Mesothelial cell of epicardium (in vitro differentiated cells): ENCODE measurements around the gene TC2N. TPM values are rescaled to one million over a fixed set of nuclear protein-coding genes. Genes with fewer than 3 reads are reported as not detected.

Experiments
- DNase-seq, 2 experiments: peaks; one replicate each; pipeline ENCODE4 v3.0.0; 2021; ENCODE audit warnings: low spot score in 2 of 2; ENCODE audit not compliant: unreplicated experiment in 2 of 2
- H3K27ac Mint-ChIP-seq: 2 replicates; pipeline ENCODE4 v1.8.0; 2021; ENCODE audit warnings: mixed read lengths
- H3K27me3 Mint-ChIP-seq: 2 replicates; pipeline ENCODE4 v1.8.0; 2021; ENCODE audit warnings: low read depth, mixed read lengths
- H3K36me3 Mint-ChIP-seq: 2 replicates; pipeline ENCODE4 v1.8.0; 2021; ENCODE audit warnings: mixed read lengths
- H3K4me1 Mint-ChIP-seq: 2 replicates; pipeline ENCODE4 v1.8.0; 2021; ENCODE audit warnings: mixed read lengths
- H3K4me3 Mint-ChIP-seq: 2 replicates; pipeline ENCODE4 v1.8.0; 2021; ENCODE audit warnings: mild to moderate bottlenecking, moderate library complexity, mixed read lengths
- H3K9me3 Mint-ChIP-seq: 2 replicates; pipeline ENCODE4 v1.8.0; 2021; ENCODE audit warnings: mixed read lengths
- CTCF ChIP-seq: fragments of 200-600 bp; sonication (generic); IDR thresholded peaks from one replicate; pipeline ENCODE4 v1.5.0; 2021; ENCODE audit warnings: antibody characterized with exemption; ENCODE audit not compliant: unreplicated experiment
- total RNA-seq: library from RNA; stranded (reverse); gene quantifications from 3 replicates; pipeline ENCODE4 v1.2.1, GENCODE V29; 2021

Gene TC2N
- total RNA-seq, 1 donor from 2014 or later = 8.5 TPM

GRCh38 chr14:91904956-91905645 is 37.8 kb upstream of the TC2N start:
- Mint-ChIP-seq H3K4me1 (no peaks in the 10 kb centered on the region), H3K27me3 (peaks cover 7% of the 10 kb centered on the region)

GRCh38 chr14:91904483-91904882 is 37.1 kb upstream of the TC2N start:
- TF ChIP-seq CTCF = no peak
- Mint-ChIP-seq H3K27ac (no peak overlapping the region), H3K4me3 (no peak overlapping the region), H3K4me1 (no peaks in the 10 kb centered on the region), H3K36me3 (no peaks in the 10 kb centered on the region), H3K27me3 (peaks cover 7% of the 10 kb centered on the region), H3K9me3 (no peaks in the 10 kb centered on the region)
- DNase-seq = no peak

More at GRCh38 chr14:91904956-91905645, 37.8 kb upstream of the TC2N start:
- no peaks in the 10 kb centered on the region for H3K36me3 Mint-ChIP-seq
- no peak overlapping the region for H3K27ac Mint-ChIP-seq
- DNase-seq = no peak
- no peak overlapping the region for H3K4me3 Mint-ChIP-seq
- no peaks in the 10 kb centered on the region for H3K9me3 Mint-ChIP-seq
- TF ChIP-seq CTCF = no peak

GRCh38 chr14:91903070-91903469 is 35.7 kb upstream of the TC2N start:
- no peak for TF ChIP-seq CTCF
- no peak for DNase-seq
- no peaks in the 10 kb centered on the region for H3K36me3 Mint-ChIP-seq
- H3K4me3 Mint-ChIP-seq = no peak overlapping the region
- H3K27me3 Mint-ChIP-seq = peaks cover 7% of the 10 kb centered on the region
- no peaks in the 10 kb centered on the region for H3K4me1 Mint-ChIP-seq
- no peaks in the 10 kb centered on the region for H3K9me3 Mint-ChIP-seq
- no peak overlapping the region for H3K27ac Mint-ChIP-seq

- Mint-ChIP-seq H3K4me1 (peaks cover 2% of the 10 kb centered on the region), H3K9me3 (no peaks in the 10 kb centered on the region), H3K27me3 (peaks cover 8% of the 10 kb centered on the region), H3K4me3 (no peak overlapping the region), H3K36me3 (no peaks in the 10 kb centered on the region), H3K27ac (no peak overlapping the region)
- no peak for DNase-seq
- no peak for TF ChIP-seq CTCF
Measured at GRCh38 chr14:91902336-91902735, 35.0 kb upstream of the TC2N start.

DNA sequence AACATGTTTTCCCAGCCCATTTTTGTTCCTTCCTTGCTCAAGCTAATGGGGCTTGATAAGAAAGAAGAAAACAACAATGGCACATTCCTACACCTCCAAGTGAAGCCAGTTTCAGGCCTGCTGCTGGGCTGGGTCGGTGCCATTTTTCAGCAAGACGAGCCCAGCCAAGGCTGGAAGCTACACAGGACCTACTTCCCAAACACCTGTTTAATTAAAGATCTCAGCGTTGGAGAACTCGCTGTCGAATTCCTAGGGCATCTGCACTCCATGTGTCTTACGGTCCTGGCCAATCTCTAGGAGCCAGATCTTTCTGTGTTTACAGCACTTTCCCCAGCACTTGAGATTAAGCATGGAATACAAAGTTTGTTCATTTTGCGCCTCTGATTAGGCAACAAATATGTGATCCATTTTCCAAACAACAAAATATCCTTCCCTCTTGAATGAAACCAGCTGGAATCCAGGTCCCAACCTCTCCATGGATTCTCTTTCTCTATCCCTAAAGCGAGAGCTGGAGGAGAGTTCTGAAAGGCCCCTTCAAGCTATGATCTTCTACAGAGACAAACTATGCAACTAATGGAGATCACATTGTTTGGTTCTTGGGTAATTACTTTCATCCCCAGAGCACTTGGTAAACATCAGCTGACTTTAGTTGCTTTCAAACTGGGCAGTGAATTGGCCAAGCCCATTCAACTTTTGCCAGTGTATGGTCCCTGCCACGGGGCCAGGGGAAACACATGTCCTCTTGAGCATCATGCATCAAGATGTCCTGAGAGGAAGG is 34.3 kb upstream of the TC2N start:
- no peak for TF ChIP-seq CTCF
- Mint-ChIP-seq H3K4me1 (peaks cover 5% of the 10 kb centered on the region), H3K4me3 (no peak overlapping the region), H3K27me3 (peaks cover 12% of the 10 kb centered on the region), H3K9me3 (no peaks in the 10 kb centered on the region), H3K27ac (no peak overlapping the region), H3K36me3 (no peaks in the 10 kb centered on the region)
- DNase-seq = no peak
